Lower leg skin (tissue), 4 donors: Measurements from ENCODE around the gene A2M. TPM values are rescaled to one million over a fixed set of nuclear protein-coding genes. Genes with fewer than 3 reads are reported as not detected.

Experiments
- DNase-seq, 2 donors: peaks; one replicate each; pipeline ENCODE4 v3.0.0-alpha.2; 2019; ENCODE audit warnings: low spot score in 2 of 2
- H3K4me3 ChIP-seq: fragments of 200-600 bp; sonication (generic); 2 replicates; pipeline ENCODE4 v1.5.1; 2017; ENCODE audit warnings: mild to moderate bottlenecking, low read depth; ENCODE audit not compliant: poor library complexity, severe bottlenecking
- CTCF ChIP-seq, 3 donors: fragments of 450-650 bp; IDR thresholded peaks; one replicate each; pipeline ENCODE4 v1.5.1; 2016; ENCODE audit warnings: antibody characterized with exemption in 3 of 3, mild to moderate bottlenecking in 3 of 3, moderate library complexity in 2 of 3
- POLR2A ChIP-seq, 2 donors: fragments of 450-650 bp; IDR thresholded peaks; one replicate each; pipeline ENCODE4 v1.6.1; 2016 to 2017; ENCODE audit warnings: antibody characterized with exemption in 2 of 2, mild to moderate bottlenecking in 1 of 2, moderate library complexity in 1 of 2
- WGBS, 2 donors: methylation state at CpG; one replicate each; pipeline ENCODE4 v1.1.5; 2018; 5-methylcytosine and 5-hydroxymethylcytosine counted together
- intact Hi-C: fragments of 100-400 bp; cut with DNase I; formaldehyde crosslinking; loops from one replicate; pipeline ENCODE4 v1.15.0; 2023; ENCODE audit warnings: low total_unique reads
- total RNA-seq, 4 donors: library from RNA; depleted of rRNA; stranded (reverse); fragments of >200 nt; gene quantifications; one replicate each; pipeline ENCODE4 v1.1.0, GENCODE V29; 2016

A2M gene
- total RNA-seq, 4 donors from 2014 or later, result 32.9 to 123 (median 49.6) TPM

DNA sequence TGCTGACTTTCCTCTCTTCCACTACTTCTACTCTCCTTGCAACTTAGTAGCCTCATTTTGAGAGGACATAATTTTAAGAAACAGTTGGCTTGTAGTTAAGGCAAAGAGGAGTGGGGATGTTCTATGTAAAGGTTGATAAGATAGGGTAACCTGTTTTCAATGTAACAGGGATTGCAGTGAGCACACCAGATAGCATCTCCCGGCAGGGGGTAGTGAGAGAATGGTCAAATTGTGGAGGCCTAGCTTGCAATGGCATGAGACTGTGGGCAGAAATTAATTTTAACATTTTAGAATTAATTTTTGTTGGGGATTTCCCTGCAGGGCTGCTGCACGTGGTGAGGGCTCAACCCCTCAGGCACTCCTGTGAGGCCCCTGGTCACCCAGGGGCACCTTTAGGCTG, 84.9 kb downstream of the A2M start:
- no peak for TF ChIP-seq CTCF (IDR thresholded peaks at IDR 0.05)
- intact Hi-C loops, result no loop called here
- H3K4me3 ChIP-seq, result no peak overlapping the region
- WGBS, 2 donors, result 63 to 68% methylated on average over 2 of the region's 2 CpGs
- no peak for DNase-seq

DNA sequence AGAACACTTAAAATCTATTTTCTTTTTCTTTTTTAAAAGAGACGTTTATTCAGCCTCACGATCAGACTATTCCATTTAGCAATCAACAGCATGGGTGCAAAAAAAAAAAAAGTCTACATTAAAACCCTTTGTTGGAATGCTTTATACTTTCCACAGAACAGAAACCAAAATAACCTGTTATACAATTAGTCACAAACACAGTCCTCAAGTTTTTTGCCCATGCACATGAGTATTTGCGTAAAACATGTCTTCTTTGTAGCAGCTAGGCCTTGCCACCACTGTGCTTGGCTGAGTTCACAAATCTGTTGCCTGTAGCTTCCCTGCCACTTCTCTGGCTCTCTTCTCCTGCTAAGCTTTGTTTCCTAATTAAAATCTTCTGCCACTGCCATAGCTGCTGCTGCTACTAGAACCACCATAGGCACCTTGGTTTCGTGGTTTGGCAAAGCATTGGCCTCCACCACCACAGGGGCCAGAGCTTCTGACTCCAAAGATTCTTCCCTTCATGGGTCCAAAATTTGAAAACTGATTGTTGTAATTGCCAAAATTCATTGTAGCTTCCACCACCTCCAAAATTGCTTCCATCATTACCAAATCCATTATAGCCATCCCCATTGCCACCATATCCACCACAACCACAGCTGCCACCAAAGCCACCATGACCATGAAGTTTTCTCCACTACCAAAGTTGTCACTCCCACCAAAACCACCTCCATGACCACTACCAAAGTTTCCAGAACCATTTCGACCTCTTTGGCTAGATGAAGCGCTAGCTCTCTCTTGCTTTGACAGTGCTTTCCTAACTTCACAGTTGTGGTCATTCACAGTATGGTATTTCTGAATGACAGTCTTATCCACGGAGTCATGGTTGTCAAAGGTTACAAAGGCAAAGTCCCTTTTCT, 88.3 kb downstream of the A2M start:
- TF ChIP-seq CTCF (IDR thresholded peaks at IDR 0.05) (no peak), POLR2A (IDR thresholded peaks at IDR 0.05) (no peak)
- intact Hi-C loops, result no loop called here
- 90% methylated on average over 7 of the region's 7 CpGs for WGBS, 2 donors
- no peak for DNase-seq
- no peak overlapping the region for H3K4me3 ChIP-seq

DNA sequence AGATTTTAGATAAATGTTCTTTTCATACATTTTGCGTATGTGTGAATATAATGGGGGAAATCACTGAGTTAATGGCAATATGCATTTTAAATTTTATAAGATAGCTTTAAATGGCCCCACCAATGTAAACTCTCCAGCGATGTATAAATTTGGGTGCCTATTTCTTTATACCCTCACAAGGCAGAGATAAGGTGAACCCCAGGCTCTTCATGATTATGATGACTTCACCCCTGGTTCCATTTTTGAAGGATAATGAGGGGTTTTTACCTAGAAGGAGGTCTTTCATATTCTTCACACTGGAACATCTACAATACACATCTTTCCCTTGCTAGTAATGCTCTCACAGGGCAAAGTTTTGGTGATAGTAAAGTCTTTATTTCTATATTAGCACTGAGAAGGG, 91.2 kb downstream of the A2M start:
- no peak overlapping the region for H3K4me3 ChIP-seq
- intact Hi-C loops, result no loop called here
- 96 to 97% methylated on average over 2 of the region's 2 CpGs for WGBS, 2 donors
- no peak for DNase-seq
- TF ChIP-seq POLR2A (IDR thresholded peaks at IDR 0.05), result no peak
- TF ChIP-seq CTCF (IDR thresholded peaks at IDR 0.05), result no peak

- WGBS, 2 donors, result 88 to 90% methylated on average over 2 of the region's 2 CpGs
- DNase-seq, result no peak
- intact Hi-C loops, result no loop called here
- H3K4me3 ChIP-seq, result no peak overlapping the region
- TF ChIP-seq CTCF (IDR thresholded peaks at IDR 0.05), result no peak
- TF ChIP-seq POLR2A (IDR thresholded peaks at IDR 0.05), result no peak
These were observed 93.1 kb downstream of the A2M start for GRCh38 chr12:9022592-9022991.

Other genes starting within 250 kb of the A2M start
- 10 to 100 TPM in 2 of 4 donors, 1 to 10 TPM in 2; 4.6 to 14.9 (median 11.0) TPM for gene PHC1, start 201.4 kb downstream of the A2M start, total RNA-seq
- gene M6PR, start 166.3 kb downstream of the A2M start, total RNA-seq, result 100 to 1,000 TPM in 1 of 4 donors, 10 to 100 TPM in 3; 72.8 to 122 (median 73.4) TPM
- under 1 TPM in 1 of 4 donors, not detected in 3; 0.34 TPM for gene KLRG1, start 126.4 kb downstream of the A2M start, total RNA-seq
- not detected for gene PZP, start 92.5 kb upstream of the A2M start, total RNA-seq